Hematopoietic multipotent progenitor cell (in vitro differentiated cells): Measurements from ENCODE around the gene ALDOB. TPM values are rescaled to one million over a fixed set of nuclear protein-coding genes. Genes with fewer than 3 reads are reported as not detected.
A peak's percentile ranks its signal among the peaks of the same experiment; 100 is the strongest.

Experiments used
- DNase-seq, 3 donors: peaks; one replicate each; pipeline ENCODE4 v3.0.0-alpha.2; 2011 to 2015; ENCODE audit warnings: low read depth in 2 of 3, low spot score in 2 of 3
- total RNA-seq: library from RNA; depleted of rRNA; stranded (reverse); fragments of >200 nt; gene quantifications from one replicate; pipeline ENCODE4 v1.2.3, GENCODE V29; 2012

The ALDOB gene
- total RNA-seq, 1 donor: not detected

DNA sequence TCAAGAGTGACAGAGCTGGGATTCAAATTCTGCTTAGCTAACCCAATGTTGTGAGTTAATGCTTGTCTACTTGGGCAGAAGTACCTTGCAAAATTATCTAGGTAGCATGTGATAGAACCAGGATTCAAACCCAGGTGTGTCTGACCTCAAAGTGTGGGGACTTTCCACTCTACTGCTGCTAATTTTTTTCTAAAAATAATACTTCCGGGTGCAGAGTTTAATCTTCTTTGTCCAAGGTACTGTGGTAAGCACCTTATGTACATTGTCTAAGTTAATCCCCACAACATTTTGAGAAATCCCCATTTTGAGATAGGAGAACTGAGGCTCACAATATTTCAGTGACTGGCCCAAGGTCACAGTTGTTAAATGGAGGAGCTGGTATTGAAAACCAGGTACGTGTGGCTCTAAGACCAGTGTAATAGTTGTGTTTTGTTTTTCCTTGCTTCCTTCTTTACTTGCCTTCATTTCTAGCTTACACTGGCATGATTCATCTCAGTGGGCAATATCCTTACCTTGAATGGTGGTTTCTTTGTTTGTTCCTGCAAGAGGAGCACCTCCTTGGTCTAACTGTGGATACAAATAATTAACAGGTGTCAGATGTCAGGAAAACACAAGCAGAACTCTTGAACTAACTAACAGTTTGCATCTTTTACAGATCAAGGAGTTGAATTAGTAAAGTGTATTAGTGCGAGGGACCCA, 7.5 kb downstream of the ALDOB start:
- DNase-seq: no peak

GRCh38 chr9:101427358-101427757, 8.2 kb downstream of the ALDOB start:
- no peak for DNase-seq

- no peak for DNase-seq
Observed at GRCh38 chr9:101421653-101422065, 13.9 kb downstream of the ALDOB start.

GRCh38 chr9:101419863-101420262, 15.7 kb downstream of the ALDOB start:
- DNase-seq: no peak

- no peak for DNase-seq
Observed at GRCh38 chr9:101418518-101419430, 16.8 kb downstream of the ALDOB start.

- DNase-seq: peak in 1 of 3 donors; percentile 35
Observed at GRCh38 chr9:101417977-101418376, 17.6 kb downstream of the ALDOB start.

DNA sequence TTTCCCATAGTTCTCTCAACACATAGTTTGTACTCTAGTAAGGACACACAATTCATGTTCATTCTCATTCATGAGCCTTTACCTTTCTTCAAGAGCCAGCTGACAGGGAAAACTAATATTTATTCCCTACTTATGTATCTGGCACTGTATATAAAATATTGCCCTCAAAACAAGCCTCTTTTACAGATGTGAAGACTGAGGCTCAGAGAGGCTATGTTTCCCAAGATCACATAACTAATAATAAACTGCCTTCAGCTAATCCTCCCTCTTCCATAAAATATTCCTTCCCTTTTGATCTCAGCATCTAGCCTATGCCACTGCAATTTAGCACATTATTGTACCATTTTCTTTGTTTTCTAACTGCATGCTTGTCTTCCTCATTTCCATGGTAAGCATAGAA, 18.2 kb downstream of the ALDOB start:
- DNase-seq: no peak

- DNase-seq: no peak
Observed at GRCh38 chr9:101415578-101415977, 20.0 kb downstream of the ALDOB start.

DNA sequence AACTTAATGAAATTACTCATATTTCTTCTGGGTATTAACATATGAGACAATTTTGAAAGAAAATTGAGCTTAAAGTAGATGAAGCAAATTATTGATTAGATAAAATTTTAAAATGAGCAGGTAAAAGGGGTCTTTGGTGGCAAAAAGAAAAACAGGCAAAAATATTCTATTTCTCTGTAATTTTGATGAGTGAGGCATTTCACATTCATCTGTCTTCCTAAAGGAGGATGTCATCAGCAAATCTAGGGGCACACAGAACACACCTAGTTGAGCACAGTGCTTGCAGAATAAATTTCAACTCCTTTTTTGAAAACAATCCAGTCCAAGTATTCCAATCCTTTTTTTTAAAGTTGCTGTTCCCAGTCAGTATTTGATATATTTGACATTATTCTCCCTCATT, 20.7 kb downstream of the ALDOB start:
- no peak for DNase-seq

DNA sequence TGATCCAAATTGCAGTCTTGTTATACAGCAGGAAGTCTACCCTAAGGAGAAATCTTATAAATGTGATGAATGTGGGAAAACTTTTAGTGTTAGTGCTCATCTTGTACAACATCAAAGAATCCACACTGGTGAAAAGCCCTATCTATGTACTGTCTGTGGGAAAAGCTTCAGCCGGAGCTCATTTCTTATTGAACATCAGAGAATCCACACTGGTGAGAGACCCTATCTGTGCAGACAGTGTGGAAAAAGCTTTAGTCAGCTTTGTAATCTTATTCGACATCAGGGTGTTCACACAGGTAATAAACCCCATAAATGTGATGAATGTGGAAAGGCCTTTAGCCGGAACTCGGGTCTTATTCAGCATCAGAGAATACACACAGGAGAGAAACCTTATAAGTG, 26.5 kb downstream of the ALDOB start:
- no peak for DNase-seq

- peak in 1 of 3 donors; percentile 18 for DNase-seq
Observed at GRCh38 chr9:101408374-101409078, 27.0 kb downstream of the ALDOB start.

DNA sequence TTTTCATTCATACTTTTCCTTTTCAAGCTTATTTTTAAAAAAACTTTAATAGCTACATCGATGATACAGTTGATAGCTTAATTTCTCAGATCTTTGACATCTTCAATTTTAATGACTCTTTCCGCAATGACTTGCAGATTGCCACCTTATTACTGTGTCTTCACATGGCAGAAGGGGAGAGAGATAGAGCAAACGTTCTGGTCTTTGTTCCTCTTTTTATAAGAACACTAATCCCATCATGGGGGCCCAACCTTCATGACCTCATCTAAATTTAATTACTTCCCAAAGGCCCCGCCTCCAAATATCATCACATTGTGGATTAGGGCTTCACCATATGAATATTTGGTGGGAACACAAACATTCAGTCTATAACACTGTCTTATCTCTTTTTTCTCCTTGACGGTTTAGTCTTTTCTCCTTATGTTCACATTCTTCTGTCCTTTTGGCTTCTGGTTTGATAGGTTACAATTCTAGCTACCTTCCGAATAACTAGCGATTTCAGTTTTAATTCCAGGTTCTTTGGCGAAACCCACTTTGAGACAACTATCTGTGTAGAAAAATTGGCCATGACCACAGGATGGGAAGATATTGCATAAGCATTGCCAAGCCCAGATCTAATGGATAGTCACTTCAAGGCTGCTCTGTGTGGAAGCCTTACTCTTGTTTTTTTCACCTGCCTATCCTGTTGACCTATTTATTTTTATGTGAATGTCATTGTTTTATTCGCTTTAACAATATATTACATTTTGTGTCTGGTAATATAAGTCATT, 31.9 kb downstream of the ALDOB start:
- peak in 1 of 3 donors; percentile 21 for DNase-seq

GRCh38 chr9:101400120-101400519, 35.5 kb downstream of the ALDOB start:
- no peak for DNase-seq

- no peak for DNase-seq
Observed at GRCh38 chr9:101399643-101399970, 36.0 kb downstream of the ALDOB start.

GRCh38 chr9:101398930-101399642, 36.5 kb downstream of the ALDOB start:
- peak in 2 of 3 donors; percentile 9 to 30 for DNase-seq

DNA sequence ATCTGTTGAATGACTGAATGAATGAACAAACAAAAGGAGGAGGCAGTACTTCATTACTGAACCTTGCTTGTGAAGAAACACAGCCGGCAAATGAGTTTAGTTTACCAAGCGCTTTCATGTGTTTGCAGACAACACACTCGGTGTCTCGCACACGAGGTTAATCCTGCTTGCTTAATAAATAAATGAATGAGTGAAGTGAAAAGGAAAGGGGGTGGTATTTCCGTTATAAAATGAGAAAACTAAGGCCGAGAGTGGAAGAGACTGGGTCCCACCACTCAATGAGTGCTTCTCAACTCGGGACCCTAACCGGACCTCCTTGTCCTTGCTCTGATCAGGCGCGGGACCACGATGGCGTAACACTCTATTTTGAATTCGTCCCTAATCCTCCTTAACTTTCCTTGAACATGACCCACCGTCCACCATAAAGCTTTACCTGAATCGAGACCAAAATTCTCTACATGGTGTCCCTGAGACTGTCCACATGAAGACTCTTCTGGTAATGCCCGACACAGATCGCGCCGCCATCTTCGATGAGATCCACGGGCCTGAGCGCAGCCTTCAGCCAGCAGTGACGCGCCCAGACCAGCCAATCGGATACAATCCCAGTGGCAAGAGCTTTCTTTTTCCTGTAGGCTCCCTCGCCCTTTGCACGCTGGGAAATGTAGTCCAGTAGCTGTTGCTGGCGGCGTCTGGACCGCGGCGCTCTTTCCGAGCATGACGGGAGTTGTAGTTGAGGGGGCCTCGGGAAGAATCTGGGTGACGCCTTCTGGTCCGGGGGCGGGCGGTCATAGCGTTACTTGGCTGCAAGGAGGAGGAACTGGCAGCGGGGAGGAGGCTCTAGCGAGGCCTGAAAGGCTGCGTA, 37.3 kb downstream of the ALDOB start, which contains the start of the genes MRPL50 and ZNF189:
Gene MRPL50 (minus strand): TSS at position 551 of the 862 bp plus-strand sequence. CDS start 26 bp downstream, at position 525.
Gene ZNF189 (plus strand): TSS at position 784 of the 862 bp plus-strand sequence. CDS start 306 bp downstream, outside the sequence.
- DNase-seq: peak; percentile 93 to 99 (median 99)

DNA sequence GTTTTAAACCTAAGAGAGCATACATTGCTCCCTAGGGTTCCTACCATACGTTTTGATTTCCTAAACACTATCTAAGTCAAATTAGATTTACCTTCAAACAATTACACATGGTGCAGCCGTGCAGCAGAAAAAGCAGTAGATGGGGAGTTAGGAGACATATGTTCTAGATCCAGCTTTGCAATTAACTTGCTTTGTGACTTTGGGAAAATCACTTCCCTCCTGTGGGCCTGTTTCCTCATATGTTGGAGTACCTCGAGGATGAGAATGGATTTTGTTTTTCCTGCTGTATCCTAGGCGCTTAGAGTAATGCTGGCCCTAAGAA, 37.9 kb downstream of the ALDOB start:
- peak in 1 of 3 donors; percentile 6 for DNase-seq

DNA sequence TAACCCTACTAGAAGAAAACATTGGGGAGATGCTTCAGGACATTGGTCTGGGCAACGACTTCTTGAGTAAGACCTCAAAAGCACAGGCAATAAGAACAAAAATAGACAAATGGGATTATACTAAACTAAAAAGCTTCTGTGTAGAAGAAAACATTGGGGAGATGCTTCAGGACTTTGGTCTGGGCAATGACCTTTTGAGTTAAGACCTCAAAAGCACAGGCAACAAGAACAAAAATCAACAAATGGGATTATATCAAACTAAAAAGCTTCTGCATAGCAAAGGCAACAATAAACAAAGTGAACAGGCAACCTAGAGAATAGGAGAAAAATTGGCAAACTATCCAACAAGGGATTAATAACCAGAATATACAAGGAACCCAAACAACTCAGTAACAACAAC, 40.9 kb downstream of the ALDOB start:
- DNase-seq: no peak

- no peak for DNase-seq
Observed at GRCh38 chr9:101393135-101393534, 42.4 kb downstream of the ALDOB start.
